AG04450 (cell line): ENCODE data around the gene USP20. TPM values are rescaled to one million over a fixed set of nuclear protein-coding genes. Genes with fewer than 3 reads are reported as not detected.

Experiments used
- CTCF ChIA-PET: fragments of 300-600, 350-600 bp; formaldehyde crosslinking; extraction: SDS; loops from one replicate; lab custom pipeline; 2022; ENCODE audit warnings: antibody characterized with exemption, inconsistent platforms; lab: Charles Lee
- POLR2A ChIA-PET: fragments of 350-600 bp; formaldehyde crosslinking; extraction: SDS; loops from one replicate; lab custom pipeline; 2021; ENCODE audit warnings: antibody characterized with exemption, inconsistent platforms; lab: Yijun Ruan, JAX
- DNase-seq: peaks from one replicate; pipeline ENCODE4 v3.0.0-alpha.2; 2011; ENCODE audit warnings: low read depth, low spot score
- H3K27ac ChIP-seq: one replicate; pipeline ENCODE4 v1.5.1; 2012; ENCODE audit warnings: low read depth, low read length, control low read depth
- H3K27me3 ChIP-seq: one replicate; pipeline ENCODE4 v1.6.0; 2012; ENCODE audit warnings: low read length; ENCODE audit not compliant: control insufficient read depth, insufficient read depth
- H3K4me3 ChIP-seq: 2 replicates; pipeline ENCODE4 v1.5.1; 2011; ENCODE audit warnings: mild to moderate bottlenecking, low read depth, low read length, control low read depth
- H3K9me3 ChIP-seq: 2 replicates; pipeline ENCODE4 v1.5.1; 2012; ENCODE audit warnings: low read length; ENCODE audit not compliant: control insufficient read depth, insufficient read depth
- CTCF ChIP-seq: IDR thresholded peaks from 2 replicates; pipeline ENCODE4 v1.5.1; 2011; ENCODE audit warnings: low read depth, low read length, control low read depth, inconsistent platforms
- polyA plus RNA-seq: library from polyadenylated mRNA; depleted of rRNA; stranded (reverse); fragments of >200 nt; gene quantifications from 2 replicates; pipeline ENCODE4 v1.2.3, GENCODE V29; 2011

The USP20 gene
- polyA plus RNA-seq, 1 experiment: 10.3 TPM

DNA sequence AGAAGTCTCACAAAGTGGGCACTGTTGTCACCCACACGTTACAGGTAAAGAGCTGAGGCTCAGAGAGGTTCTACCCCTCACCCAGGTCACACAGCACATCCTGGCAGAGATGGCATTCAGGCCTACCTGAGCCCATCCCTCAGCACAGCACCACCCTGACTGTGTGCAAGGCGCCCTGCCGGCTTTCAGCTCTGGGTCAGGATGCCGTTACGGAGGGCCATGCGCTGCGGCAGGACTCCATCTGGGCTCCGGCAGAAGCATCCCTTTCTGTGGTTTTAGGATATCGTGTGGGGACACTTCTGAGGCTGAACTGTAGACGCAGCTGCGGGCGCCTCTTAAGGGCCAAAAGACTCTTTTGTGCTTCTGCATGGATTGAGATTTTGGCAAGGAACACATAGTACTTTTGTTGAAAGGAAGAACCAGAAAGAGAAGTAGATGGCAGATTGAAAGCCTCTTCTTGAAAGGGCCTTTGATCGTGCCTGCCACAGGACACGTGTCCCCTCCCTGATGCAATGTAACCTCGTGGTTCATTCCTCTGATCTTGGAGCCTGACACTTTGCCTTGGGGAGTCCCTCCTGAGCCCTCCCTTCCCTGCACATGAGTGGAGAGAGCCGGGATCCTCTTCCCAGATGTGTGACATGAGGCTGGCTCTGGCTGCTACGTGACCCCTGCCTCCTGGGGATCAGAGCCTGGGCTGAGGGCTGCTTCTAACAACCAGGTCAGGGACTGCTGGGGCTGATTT is 31.3 kb downstream of the USP20 start:
- H3K27ac ChIP-seq: no peak overlapping the region
- ChIA-PET CTCF (no interaction called here), POLR2A (interaction anchor here (0.6 kb wide), 1 partner anchor 70 kb away, joined by 5 read pairs; no protein-coding TSS in a partner anchor)
- no peak for TF ChIP-seq CTCF
- no peaks in the 10 kb centered on the region for H3K27me3 ChIP-seq
- H3K9me3 ChIP-seq: no peaks in the 10 kb centered on the region
- DNase-seq: no peak
- H3K4me3 ChIP-seq: no peak overlapping the region

- Histone ChIP-seq H3K4me3 (no peak overlapping the region), H3K27ac (no peak overlapping the region), H3K9me3 (no peaks in the 10 kb centered on the region), H3K27me3 (no peaks in the 10 kb centered on the region)
- ChIA-PET POLR2A (interaction anchor here (0.6 kb wide), 1 partner anchor 70 kb away, joined by 5 read pairs; no protein-coding TSS in a partner anchor), CTCF (interaction anchor here (0.5 kb wide), 1 partner anchor 233 kb away, joined by 5 read pairs; no protein-coding TSS in a partner anchor)
- no peak for TF ChIP-seq CTCF
- no peak for DNase-seq
Observed at GRCh38 chr9:129867136-129868022, 32.1 kb downstream of the USP20 start.

GRCh38 chr9:129868023-129868871 is 33.0 kb downstream of the USP20 start:
- no peak overlapping the region for H3K4me3 ChIP-seq
- ChIA-PET CTCF (interaction anchor here (0.5 kb wide), 1 partner anchor 232 kb away, joined by 5 read pairs; no protein-coding TSS in a partner anchor), POLR2A (interaction anchor here (0.5 kb wide), 1 partner anchor 978 kb away, joined by 3 read pairs; no protein-coding TSS in a partner anchor)
- no peak for TF ChIP-seq CTCF
- H3K27me3 ChIP-seq: no peaks in the 10 kb centered on the region
- H3K27ac ChIP-seq: no peak overlapping the region
- DNase-seq: no peak
- H3K9me3 ChIP-seq: no peaks in the 10 kb centered on the region

- Histone ChIP-seq H3K27ac (no peak overlapping the region), H3K9me3 (no peaks in the 10 kb centered on the region), H3K27me3 (no peaks in the 10 kb centered on the region), H3K4me3 (no peak overlapping the region)
- CTCF ChIA-PET: no interaction called here
- no peak for DNase-seq
- POLR2A ChIA-PET: interaction anchor here (0.5 kb wide), 1 partner anchor 977 kb away, joined by 3 read pairs; no protein-coding TSS in a partner anchor
- no peak for TF ChIP-seq CTCF
Observed at GRCh38 chr9:129868872-129869486, 33.7 kb downstream of the USP20 start.
